GM19372 (cell line): ENCODE measurements around the gene INPP5J.
A peak's percentile ranks its signal among the peaks of the same experiment; 100 is the strongest.
"Not testable (repeated sequence)": the region's sequence is repeated elsewhere in the genome, so short reads cannot be mapped to it uniquely, and the experiment has no call there.

Source experiments
- ATAC-seq: cut with Tn5 transposase; IDR thresholded peaks from one replicate; pipeline ENCODE4 v1.9.1; 2021; ENCODE audit warnings: mild to moderate bottlenecking, low read depth, moderate library complexity; ENCODE audit not compliant: unreplicated experiment

Gene INPP5J

DNA sequence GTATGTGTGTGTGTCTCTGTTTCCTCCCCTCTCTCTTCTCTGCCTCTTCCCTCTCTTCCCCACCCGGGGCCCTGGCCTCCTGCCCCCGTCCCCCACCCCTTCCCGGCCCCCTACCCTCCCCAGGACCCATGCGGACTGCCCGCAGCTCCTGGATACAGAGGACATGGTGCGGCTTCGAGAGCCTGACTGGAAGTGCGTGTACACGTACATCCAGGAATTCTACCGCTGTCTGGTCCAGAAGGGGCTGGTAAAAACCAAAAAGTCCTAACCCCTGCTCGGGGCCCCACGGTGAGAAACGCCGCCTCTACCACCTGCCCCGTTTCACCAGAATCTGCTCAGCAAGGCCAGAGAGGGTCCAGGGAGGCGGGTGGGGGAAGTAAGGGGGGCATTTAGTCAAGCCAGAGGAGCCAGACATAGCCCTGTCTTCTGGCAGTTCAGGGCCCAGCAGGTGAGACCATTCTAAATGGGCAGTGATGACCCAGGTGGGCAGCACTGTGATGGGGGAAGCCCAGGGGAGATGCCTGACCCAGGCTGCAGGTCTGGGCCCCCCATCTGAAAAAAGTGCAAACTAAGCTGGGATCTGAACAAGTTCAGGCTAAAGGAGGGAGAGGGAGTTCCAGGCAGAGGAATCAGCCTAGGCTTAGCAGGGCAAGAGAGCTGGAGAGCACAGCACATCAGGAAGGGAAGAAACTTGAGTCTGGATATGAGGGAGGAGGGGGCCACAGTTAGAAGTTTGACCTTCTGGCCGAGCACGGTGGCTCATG lies 21.8 kb upstream of the INPP5J start:
- ATAC-seq, result no peak

DNA sequence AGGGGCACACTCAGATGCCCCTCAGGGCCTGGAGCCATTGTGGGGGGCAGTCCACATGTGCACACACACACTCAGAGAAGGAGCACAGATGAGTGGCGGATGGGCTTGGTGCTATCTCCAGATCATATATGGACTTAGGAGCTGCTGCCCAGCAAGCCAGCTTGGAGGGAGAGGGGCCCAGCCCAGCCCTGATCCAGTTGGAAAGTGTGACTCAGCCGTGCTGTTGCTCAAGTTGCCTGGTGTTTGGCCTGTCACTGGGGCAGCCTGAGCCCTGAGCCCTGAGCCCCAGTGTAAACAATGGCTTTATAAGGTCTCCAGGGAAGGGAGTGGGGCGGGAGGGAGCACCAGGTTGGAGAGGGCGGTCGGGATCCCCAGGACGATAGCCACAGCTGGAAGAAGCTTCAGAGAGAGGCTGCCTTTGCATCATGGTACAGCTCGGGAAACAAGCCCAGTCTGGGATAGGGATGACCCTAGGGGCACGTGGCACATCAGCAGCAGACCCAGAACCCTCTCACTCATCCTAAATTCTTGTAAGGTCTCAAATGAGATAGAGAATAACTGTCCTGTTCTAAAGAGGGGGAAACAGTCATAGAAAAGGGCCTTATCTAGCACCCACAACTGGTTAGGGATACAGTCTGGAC lies 20.2 kb upstream of the INPP5J start:
- ATAC-seq, result no peak

DNA sequence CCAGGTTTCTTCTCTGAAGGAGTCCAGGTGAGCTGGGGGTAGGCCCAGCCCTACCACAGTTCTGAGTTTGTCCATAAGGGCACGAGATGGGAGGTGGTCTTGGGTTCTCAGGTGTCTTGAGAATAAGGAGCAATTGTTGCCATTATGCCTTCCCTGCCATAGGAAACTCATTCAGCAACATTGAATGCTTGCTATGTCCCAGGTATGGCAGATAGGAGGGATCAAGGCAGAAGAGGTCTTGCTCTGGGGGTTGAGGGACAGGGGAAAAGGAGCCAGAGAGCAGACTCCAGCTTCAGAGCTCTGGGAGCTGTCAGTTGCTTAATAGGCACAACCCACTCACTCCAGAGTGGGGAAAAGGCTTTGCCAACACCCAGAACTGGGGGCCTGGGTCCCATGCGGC lies 19.7 kb upstream of the INPP5J start:
- ATAC-seq, result no peak

DNA sequence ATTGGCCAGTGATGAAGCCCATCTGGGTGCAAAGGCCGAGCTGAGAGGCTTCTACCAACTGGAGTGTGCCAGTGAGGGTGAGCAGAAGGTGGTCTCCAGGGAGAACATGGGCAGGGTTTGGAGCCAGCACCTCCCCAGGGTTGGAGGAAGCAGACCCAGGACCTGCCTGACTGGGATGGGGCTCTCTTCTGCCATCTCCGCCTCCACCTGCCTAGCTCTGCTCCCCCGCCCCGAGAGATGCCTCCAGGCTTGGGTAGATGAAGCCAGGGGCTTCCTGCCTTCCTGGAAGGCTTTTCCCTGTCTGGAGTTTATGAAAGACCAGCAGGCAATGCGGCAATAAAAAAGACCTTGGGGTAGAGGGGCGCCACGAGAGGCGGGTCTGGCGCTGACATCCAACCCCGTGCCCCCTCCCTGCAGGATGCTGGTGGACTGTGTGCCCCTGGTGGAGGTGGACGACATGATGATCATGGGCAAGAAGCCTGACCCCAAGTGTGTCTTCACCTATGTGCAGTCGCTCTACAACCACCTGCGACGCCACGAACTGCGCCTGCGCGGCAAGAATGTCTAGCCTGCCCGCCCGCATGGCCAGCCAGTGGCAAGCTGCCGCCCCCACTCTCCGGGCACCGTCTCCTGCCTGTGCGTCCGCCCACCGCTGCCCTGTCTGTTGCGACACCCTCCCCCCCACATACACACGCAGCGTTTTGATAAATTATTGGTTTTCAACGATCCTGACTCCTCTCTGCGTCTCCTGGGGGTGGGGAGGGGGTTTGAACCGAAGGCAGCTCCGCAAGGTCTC lies 18.7 kb upstream of the INPP5J start:
- ATAC-seq, result no peak

DNA sequence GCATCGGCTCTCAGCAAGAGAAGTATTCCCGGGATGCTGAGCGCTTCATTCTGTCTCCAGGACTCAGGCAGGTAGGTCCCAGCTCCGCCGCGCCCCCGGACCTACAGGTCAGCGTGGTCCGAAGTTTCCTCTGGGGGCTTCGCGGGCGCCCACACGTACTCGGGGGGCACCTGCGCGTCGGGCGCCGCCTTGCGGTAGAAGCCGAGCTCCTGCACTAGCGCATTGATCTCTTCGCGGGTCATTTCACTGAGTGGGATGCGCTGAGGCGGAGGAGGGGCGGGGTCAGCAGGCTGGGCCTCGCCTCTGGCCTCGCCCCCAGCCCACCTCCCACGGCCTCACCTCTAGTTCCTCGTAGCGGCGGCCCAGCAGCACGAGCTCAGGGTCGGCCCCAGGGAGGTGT lies 17.9 kb upstream of the INPP5J start:
- ATAC-seq, result no peak

DNA sequence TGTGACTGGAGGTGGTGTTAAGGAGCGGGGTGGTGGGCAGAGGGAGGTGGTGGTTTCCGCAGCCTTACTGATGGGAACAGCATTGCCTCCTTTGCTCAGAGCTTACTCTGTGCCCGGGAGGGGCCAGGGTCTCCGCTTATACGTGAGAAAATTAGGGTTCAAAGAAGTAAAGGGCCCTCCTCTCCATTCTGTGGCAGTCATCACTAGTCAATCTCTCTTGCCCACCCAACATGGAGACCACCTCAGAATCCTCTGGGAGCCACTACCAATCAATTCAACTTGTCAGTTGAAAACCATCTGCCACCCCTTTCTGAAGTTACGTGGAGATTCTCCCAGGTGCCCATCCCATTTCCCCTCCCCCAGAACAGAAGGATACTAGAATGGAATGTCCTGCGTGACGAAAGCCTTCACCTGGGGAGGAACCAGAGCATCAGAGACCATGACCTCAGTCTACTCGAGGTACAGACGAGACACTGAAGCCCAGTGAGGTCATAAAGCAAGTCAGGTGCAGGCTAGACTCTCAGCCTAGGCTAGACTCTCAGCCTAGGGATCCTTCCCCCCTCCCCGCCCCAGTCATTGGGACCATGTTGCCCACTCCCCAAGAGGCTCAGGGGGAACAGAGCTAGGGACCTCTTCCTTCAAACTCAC lies 17.4 kb upstream of the INPP5J start:
- no peak for ATAC-seq

DNA sequence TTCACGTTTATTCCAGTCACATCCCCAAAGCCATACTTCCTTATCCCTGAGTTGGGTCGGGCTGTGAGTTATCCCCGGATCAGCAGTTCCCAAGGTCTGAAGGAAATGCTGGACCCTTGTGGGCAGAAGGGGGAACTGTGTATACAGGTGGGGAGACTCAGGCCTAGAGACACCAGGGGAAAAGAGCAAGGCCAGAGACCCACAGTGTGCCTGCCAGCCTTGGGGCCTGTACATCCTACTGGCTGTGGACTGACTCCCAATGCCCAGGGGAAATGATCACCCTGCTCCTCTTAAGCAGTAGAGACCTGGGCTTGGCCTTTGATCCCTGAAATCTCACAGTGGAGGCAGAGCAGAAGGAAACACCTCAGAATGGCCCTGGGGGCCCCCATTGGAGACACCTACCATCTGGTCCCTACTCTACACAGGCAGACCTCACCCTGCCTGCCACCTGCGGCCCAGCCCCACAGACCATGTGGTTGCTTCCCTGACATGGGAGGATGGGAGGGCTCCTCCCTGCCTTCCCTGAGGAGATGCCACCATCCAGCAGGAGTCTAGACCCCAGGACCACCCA lies 16.7 kb upstream of the INPP5J start:
- no peak for ATAC-seq

DNA sequence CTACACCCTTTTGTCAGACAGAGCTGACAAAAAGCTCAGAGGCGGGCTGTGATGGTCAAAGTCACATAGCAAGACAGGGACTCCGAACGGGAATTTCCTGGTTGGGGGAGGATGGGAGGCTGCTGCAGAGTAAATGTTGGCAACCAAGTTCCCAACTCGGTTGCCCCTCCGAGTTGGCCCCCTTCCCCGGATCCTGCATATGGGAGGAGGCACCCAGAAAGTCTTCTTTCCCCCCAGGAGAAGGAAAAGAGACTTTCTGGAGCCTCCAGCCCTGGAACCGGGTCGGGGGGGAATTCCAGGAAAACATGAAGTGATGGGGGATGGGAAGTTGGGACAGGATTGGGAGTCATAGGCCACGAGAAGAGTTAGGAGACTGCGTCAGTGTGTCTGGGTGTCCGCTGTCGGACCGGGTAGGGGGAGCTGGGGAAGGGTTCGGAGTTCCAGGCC lies 16.0 kb upstream of the INPP5J start:
- no peak for ATAC-seq

DNA sequence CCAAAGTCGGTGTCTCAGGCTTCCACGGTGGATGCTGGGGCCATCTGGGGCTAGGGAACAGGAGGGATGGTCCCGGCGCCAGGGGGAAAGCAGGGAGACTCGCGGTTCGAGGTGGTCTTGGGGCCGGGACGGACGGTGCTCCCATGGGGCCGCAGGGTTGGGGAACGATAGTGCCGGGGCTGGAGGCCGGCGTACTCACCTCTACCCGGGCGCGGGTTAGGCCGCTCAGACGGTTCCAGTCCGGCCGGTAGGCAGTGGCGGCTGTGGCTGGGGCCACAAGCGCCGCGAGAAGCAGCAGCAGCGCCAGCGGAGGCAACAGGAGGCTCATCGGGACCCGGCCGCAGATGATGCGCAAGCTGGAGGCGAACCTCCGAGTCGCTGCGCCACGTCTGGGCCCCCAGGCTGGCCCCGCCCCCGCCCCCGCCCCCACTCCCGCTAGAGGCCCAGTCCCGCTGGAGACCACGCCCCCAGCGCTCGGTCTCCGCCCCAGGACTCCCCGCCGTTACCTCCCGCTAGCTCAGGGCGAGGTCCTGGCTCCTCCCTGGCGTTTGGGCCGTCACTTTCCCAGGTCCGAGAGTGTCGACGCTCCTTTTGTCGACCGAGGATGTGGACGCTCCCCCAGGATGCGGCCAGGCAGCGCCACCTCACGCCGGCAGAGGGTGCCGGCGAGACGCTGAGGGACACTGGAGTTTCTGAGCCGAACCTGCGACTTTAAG lies 15.4 kb upstream of the INPP5J start, which contains the start of gene SELENOM:
TSS of gene SELENOM (minus strand) at position 391 of the 716 bp plus-strand sequence. CDS start at position 328, 63 bp downstream.
- ATAC-seq, result peak; percentile 83

DNA sequence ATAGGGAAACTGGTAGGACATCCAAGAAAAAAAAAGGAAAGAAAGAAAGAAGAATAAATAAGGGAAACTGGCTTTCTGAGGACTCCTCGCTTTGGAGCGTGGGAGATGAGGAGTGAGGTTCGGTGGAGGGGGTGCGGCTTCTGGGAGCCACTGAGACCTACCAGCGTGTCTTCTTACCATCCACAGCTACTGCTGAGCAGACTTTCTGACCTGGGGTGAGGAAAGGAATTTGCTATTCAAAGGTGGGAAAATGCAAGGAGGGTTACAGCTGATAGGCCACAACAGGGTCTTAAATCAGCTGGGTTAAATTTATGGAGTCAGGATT lies 14.9 kb upstream of the INPP5J start:
- ATAC-seq, result peak; percentile 11

DNA sequence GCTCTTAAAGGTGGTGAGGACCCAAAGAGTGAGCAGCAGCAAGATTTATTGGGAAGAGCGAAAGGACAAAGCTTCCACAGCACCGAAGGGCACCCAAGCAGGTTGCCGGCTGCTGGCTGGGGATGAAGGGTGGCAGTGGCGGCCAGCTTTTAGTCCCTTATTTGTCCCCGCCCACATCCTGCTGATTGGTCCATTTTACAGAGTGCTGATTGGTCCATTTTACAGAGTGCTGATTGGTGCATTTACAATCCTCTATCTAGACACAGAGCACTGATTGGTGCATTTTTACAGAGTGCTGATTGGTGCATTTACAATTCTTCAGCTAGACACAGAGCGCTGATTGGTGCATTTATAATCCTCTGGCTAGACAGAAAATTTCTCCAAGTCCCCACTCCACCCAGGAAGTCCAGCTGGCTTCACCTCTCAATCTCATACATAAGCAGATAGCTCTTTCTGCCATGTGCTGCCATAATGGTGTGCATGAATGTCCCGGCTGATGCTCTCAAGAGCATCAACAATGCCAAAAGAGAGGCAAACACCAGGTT lies 10.1 kb upstream of the INPP5J start:
- not testable (repeated sequence) for ATAC-seq

DNA sequence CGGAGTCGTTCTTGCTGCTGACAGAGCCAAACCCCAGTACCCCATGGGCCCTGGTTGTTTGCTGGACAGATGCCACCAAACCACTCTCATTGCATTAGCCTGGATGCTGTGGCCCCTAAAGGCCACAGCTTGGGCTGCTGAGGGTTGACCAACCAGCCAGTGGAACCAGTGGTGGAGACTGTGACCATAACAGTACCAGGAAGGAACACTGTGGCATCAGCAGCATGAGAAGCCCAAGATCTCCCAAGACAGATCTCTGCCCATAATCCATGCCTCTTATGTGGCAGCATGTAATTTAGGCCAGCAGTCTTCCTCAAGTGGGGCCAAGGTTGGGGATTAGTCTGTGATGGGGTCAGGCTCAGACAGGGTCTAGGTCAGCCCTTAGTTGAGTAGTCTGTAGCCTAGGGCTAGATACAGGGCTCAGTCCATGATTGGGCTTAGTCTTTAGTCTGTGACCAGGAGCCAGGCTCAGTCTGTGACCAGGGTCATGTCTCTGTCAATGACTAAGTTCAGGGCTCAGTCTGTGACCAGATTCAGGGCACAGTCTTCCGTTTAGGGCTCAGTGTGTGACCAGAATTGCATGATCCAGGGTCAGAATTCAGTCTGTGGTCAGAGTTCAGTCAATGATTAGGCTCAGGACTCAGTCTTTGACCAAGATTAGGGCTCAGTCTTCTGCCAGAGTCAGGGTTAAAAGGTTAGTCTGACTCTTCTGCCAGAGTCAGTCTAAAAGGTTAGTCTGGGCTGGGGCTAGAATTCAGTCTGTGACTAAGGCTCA lies 4.5 kb upstream of the INPP5J start:
- no peak for ATAC-seq

DNA sequence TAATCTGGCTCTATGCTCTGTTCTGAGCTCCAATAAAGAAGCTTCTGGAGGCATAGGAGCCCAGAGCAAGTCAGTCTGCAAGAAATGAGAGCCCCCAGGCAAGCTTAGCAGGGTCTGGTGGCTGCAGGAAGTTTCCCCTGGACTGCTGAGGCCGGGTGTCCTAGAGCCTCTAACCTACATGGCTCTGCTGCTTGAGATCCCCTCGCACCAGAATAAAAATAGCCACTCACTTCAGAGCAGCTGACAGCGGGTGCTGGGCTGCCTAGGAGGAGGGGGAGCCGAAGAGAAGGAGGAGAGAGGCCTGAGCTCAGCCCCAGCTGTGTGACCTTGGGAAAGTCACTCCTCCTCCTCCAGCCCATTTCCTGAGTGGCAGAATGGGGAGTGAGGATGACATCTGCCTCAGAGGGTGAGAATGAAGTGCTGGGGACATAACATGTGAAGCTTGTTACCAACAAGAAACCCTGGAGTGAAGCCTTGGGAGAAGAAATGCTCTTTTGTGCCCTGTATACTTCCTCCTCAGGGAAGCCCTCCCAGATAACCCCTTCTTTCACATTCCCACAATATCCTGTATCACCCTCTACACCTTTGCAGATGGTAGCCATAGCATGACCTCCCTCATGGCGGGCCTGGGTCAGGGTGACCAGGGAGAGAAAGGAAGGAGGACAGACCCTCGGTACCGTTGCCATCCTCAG lies 3.6 kb upstream of the INPP5J start:
- no peak for ATAC-seq

DNA sequence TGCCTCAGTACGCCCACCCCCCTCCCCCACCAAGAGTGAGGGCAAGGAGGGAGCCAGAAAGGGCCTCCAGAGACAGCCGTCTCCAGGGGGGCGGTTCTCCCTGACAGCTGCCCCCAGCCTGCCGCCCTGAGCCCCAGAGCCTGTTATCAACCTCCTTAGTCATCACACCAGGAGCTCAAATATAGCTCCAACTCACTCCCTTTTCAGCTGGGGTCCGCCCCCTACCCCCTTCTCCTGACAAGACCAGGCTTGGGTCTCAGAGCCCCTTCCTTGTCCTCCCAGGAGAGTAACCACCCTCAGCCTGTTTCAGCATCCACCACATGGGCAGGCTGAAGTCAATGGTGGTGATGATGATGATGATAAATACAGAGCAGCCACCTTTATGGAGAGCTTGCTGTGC lies 2.5 kb upstream of the INPP5J start:
- no peak for ATAC-seq

DNA sequence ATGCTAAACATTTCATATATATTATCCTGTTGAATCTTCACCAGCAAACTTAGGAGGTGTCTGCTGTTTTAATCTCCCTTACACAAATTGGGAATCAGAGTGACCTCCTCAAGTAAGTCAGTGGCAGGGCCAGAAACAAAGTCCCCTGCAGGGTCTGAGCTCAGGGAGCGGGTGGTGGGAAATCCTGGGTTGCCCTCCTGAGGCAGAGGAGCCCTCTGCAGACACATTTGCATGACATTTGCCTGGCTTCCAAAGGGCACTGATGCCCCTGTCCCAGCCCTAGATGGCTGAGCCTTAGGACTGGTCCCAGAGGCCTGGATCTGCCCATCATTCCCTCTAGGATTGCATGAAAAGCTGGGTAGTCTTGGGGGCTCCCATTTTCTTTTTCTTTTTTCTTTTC lies 2.1 kb upstream of the INPP5J start:
- ATAC-seq, result no peak

DNA sequence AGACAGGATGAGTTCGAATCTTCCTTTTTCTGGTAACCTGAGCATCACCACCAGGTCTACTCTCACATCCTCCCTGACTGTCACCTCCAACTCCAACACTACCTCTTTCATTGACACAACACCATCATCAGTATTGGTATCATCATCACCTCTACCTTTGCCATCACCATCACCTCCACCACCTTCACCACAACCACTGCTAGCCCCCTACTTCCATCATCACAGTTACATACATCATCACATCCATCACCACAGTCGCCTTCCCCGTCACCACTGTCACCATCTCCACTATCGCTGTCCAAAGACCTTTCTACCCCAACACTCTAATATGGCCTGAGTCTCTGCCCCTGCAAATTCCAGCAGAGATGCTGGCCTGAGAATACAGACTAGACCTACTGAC lies 1.4 kb upstream of the INPP5J start:
- ATAC-seq, result no peak

DNA sequence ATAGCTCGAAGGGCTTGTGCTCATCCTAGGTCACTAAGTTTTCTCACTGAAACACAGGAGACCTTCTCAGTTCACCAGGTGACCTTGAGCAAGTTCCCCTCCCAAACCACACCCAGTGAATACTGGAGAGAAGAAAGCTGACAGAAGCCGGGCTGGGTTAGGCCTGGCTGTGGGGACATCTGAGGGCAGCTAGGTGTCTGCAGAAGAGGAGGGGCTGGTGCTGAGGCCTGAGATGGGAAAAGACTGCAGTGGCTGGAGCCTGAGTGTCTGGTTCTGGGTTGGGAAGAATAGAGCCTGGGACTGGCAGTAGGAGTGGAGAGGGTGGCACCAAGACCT lies 602 bp upstream of the INPP5J start:
- no peak for ATAC-seq

DNA sequence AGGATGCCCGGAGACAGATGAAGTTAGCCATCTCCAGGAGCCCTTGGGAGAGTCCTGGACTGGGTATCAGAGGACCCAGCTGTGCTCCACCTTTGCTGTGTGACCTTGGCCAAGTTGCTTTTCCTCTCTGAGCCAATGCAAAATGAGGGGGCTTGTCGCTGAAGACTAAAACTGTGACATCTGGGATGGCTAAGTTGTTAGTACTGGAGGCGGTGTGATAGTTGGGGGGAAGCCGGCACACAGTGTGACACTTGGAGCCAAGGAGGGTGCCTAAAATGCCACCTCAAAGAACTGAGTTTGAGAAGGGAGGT lies 481 bp downstream of the INPP5J start:
- ATAC-seq, result no peak

DNA sequence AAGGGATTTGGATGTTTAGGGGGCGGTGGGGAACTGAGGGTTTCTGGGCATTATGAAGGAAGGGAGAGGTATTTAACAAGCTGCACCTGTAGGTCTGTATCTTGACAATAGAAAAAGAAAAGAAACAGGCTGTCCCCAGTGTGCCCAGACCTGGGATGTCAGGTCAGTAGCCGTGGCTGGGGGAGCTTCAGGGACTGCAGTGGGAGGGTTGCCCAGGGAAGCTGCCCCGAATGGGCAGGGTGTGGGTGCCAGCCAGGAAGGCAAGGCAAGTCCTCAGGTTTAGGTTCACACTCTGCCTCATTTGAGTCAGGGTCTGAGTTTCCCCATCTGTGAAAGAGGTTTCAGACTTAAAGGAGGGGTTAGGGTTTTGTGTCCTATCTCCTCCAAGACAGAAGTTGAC lies 1.5 kb downstream of the INPP5J start:
- no peak for ATAC-seq
